Neutrophil (primary cell): Measurements from ENCODE around the gene DPYD.

Experiments used
- H3K27ac ChIP-seq: fragments of 200-600 bp; sonication (generic); 2 replicates; pipeline ENCODE4 v1.5.1; 2016; ENCODE audit warnings: mild to moderate bottlenecking, moderate library complexity
- H3K27me3 ChIP-seq: fragments of 200-600 bp; sonication (generic); 2 replicates; pipeline ENCODE4 v1.6.0; 2016; ENCODE audit warnings: mild to moderate bottlenecking
- H3K36me3 ChIP-seq: fragments of 200-600 bp; sonication (generic); 2 replicates; pipeline ENCODE4 v1.5.1; 2017
- H3K4me1 ChIP-seq, 2 experiments: fragments of 200-600 bp in 1 of 2; sonication (generic) in 1 of 2; 1 replicate in 1 of 2; 2 replicates in 1 of 2; pipeline versions ENCODE4 v1.5.1 to v1.6.1; 2013 to 2016; ENCODE audit warnings: low read depth in 1 of 2, low read length in 1 of 2, mild to moderate bottlenecking in 1 of 2, moderate library complexity in 1 of 2; ENCODE audit not compliant: control insufficient read depth in 1 of 2, insufficient read depth in 1 of 2
- H3K4me3 ChIP-seq, 2 experiments: fragments of 200-600 bp in 1 of 2; sonication (generic) in 1 of 2; 1 replicate in 1 of 2; 2 replicates in 1 of 2; pipeline ENCODE4 v1.5.1; 2013 to 2016; ENCODE audit warnings: low read depth in 1 of 2, low read length in 1 of 2, mild to moderate bottlenecking in 1 of 2, moderate library complexity in 1 of 2
- H3K9me3 ChIP-seq: fragments of 200-600 bp; sonication (generic); 2 replicates; pipeline ENCODE4 v1.5.1; 2016
- TF ChIP-seq, protein P1 (sequence below): fragments of 200-600 bp; sonication (generic); IDR thresholded peaks from 2 replicates; pipeline ENCODE4 v1.5.1; 2016; ENCODE audit warnings: antibody characterized with exemption

Gene DPYD

DNA sequence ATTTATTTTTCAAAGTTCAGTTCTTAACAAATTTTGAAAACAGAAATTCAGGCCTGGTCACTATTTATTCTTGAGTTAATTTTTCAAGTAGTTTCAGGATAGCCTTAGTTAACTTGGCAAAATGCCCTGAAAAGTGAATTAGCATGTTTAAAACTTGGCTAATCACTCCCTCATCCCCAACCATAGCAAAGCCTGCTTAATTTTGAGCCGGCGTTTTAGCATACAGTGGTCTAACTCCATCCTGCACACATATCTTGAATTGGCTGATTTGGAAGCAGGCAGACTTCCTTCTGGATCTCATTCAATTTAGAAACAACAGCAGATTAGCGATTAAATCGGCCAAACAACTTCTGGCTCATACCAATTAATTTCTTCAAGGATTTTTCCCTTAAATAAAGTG lies 760.0 kb downstream of the DPYD start:
- Histone ChIP-seq H3K9me3 (no peaks in the 10 kb centered on the region), H3K4me1 (no peaks in the 10 kb centered on the region), H3K27me3 (no peaks in the 10 kb centered on the region), H3K27ac (no peak overlapping the region), H3K36me3 (no peaks in the 10 kb centered on the region), H3K4me3 (no peak overlapping the region)
- TF ChIP-seq, protein P1, sequence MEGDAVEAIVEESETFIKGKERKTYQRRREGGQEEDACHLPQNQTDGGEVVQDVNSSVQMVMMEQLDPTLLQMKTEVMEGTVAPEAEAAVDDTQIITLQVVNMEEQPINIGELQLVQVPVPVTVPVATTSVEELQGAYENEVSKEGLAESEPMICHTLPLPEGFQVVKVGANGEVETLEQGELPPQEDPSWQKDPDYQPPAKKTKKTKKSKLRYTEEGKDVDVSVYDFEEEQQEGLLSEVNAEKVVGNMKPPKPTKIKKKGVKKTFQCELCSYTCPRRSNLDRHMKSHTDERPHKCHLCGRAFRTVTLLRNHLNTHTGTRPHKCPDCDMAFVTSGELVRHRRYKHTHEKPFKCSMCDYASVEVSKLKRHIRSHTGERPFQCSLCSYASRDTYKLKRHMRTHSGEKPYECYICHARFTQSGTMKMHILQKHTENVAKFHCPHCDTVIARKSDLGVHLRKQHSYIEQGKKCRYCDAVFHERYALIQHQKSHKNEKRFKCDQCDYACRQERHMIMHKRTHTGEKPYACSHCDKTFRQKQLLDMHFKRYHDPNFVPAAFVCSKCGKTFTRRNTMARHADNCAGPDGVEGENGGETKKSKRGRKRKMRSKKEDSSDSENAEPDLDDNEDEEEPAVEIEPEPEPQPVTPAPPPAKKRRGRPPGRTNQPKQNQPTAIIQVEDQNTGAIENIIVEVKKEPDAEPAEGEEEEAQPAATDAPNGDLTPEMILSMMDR, result no peak

DNA sequence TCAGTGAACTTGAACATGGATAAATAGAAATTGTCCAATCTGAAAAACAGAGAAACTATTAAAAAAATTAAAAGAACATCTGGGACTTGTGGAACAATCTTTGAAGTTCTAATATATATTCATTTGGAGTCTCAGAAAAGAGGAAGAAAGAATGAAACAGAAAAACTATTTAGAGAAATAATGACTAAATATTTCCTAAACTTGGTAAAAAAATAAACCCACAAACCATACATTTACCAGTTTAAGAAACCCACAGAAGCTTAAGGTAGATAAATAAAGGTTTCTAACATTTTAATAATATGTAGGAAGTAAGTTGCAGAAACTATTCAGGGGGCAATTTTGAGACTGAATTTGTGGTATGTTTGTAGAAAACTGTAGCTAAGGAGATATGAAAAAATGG lies 761.5 kb downstream of the DPYD start:
- H3K4me3 ChIP-seq, result no peak overlapping the region
- H3K4me1 ChIP-seq, result no peaks in the 10 kb centered on the region
- no peaks in the 10 kb centered on the region for H3K36me3 ChIP-seq

GRCh38 chr1:97158691-97159096 lies 762.1 kb downstream of the DPYD start:
- TF ChIP-seq, protein P1, result no peak
- H3K36me3 ChIP-seq, result no peaks in the 10 kb centered on the region
- no peak overlapping the region for H3K27ac ChIP-seq
- no peak overlapping the region for H3K4me3 ChIP-seq
- no peaks in the 10 kb centered on the region for H3K27me3 ChIP-seq
- H3K9me3 ChIP-seq, result no peaks in the 10 kb centered on the region
- no peaks in the 10 kb centered on the region for H3K4me1 ChIP-seq

More for the DNA sequence above, 761.5 kb downstream of the DPYD start:
- no peaks in the 10 kb centered on the region for H3K27me3 ChIP-seq
- H3K27ac ChIP-seq, result no peak overlapping the region
- no peaks in the 10 kb centered on the region for H3K9me3 ChIP-seq
- TF ChIP-seq, protein P1, result no peak

DNA sequence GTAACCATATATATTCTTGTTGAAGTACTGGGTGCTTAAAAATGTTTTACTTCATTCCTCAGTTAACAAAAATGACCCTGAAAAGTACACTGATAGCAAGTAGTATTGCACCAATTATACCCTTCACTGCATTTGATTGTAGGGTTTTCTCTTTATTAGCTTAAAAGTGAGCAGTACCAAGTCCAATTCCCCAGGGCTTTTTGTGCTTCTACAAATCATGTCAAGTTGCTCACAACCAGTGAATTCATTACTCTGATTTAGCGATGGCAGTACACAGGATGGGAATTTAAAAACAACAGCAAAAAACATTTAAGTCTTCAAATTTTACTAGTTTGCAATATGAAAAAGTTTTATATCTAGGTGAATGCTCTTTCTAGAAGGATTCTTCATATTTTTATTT lies 762.8 kb downstream of the DPYD start:
- H3K4me3 ChIP-seq, result no peak overlapping the region
- no peaks in the 10 kb centered on the region for H3K9me3 ChIP-seq
- no peak overlapping the region for H3K27ac ChIP-seq
- H3K27me3 ChIP-seq, result no peaks in the 10 kb centered on the region
- no peaks in the 10 kb centered on the region for H3K36me3 ChIP-seq
- TF ChIP-seq, protein P1, result no peak
- H3K4me1 ChIP-seq, result no peaks in the 10 kb centered on the region

GRCh38 chr1:97151651-97152050 lies 769.2 kb downstream of the DPYD start:
- H3K9me3 ChIP-seq, result no peaks in the 10 kb centered on the region
- no peak overlapping the region for H3K27ac ChIP-seq
- no peak overlapping the region for H3K4me3 ChIP-seq
- H3K36me3 ChIP-seq, result no peaks in the 10 kb centered on the region
- H3K27me3 ChIP-seq, result no peaks in the 10 kb centered on the region
- TF ChIP-seq, protein P1, result no peak
- peaks cover 3 to 5% of the 10 kb centered on the region in 2 experiments for H3K4me1 ChIP-seq
